Fibroblast of gingiva (primary cell): ENCODE results near the gene PKP1.

Experiments
- DNase-seq: peaks from one replicate; pipeline ENCODE4 v3.0.0-alpha.2; 2011; ENCODE audit warnings: low read depth

The PKP1 gene

DNA sequence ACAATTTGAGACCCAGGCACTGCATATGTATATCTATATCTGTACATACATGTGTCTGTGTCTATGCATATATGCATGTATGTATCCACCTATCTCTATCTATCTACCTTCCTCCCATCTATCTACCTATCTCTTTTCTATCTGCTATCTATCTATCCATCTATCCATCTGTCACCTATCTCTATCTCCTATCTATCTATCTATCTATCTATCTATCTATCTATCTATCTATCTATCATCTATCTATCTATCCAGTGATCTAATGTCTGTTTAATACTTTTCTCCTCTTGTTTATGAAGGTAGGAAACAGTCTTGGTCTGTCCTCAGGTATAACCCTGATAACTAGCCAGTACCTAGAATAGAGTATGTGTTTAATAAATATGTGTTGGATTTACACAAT, 68.3 kb downstream of the PKP1 start:
- no peak for DNase-seq

DNA sequence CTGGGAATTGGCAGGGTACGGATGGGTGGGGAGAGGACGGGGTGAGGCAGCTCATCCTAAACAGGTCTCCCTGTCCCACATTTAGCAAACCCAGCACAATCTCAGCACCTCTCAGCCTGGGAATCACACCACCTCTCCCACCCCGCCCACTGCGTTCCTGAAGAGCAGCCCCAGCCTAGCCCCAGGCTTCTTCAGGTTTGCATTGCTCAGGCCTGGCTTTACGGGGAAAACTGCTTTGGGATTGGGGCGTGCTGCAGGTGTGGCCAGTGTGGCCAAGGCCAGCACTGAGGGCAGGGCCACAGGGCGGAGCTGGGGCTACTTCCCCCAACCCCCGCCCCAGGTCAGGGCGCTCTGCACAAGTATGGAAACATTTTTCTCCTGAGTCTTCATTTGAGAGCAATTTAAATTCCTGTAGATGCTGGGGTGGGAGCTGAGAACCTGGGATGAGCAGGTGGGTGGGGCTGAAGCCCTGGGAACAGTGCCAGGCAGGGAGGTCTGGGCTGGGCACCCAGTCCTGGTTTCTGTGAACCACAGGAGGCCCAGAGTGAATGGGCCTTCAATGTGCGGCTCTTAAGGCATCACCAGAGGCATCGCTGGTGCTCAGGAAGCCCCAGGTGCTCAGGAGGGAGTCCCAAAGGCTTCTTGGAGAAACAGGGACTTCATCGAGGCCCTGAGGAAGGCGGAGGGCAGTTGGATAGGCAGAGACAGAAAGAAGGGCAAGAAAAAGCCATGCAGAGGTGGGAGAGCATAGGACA, 70.1 kb downstream of the PKP1 start:
- DNase-seq: no peak

DNA sequence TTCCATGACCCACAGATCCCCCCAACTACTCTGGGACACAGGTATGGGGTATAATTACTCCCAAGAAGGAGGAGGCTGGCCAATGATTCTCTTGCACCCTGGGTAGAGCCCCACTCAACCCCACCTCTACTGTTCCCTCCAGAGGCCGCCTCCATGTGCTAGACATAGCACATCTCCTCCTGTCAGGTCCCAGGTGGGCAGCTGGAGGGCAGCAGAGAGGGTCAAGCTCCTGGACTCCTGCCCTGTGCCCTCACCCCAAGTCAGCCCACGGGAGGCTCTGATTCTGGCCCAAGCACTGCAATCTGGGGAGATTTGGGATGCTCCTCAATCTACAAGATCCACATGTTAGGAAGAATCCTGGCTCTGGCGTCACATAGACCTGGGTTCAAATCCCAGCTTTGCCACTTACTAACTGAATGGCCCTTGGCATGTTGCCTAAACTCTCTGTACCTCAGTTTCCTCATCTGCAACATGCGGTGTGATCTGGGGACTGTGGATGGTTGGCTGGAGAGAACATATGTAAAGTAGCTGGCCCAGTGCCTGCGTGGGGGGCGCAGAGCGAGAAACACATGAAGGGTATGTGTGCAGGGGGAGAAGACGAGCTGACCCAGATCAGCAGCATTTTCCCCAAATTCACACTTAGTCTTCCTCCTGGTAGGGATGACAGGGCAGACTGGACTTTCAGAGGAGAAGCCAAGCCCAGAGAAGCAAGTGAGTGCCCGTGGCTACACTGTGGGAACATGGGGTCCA, 71.0 kb downstream of the PKP1 start:
- no peak for DNase-seq

DNA sequence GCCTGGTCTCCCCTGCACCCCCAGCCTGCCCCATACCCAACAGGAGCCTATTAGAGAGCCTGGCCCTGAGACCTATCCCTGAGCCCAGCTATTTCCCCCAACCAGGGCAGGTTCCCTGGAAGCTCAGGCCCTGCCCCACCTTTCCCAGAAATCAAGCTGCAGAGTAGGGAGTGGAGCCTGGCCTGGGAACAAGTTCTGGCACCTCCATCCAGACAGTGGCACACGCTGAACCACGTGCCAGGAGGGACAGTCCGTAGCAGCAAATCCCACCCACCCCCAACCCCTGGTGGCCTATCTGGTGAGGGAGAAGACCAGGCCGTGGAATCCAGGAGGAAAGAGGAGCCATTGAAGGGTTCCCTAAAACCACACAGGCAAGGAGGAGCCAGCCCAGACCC, 71.6 kb downstream of the PKP1 start:
- no peak for DNase-seq

DNA sequence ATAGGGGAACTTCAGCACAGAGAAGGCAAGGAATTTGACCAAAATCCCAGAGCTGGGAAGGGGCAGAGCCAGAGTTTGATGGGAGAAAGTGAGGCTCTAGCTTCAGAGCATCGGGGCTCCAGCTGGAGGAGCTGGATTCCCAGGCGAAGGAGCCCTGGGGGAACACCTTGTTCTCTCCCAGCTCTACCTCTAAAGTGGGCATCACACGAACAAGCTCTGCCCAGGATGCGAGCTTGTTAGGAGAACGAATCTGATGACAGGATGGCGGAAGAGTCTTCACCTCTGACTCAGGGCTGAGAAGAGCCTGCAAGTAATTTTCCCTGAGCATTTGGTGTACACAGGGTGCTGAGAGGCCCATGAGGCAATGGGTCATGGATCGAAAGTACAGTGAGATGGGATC, 72.2 kb downstream of the PKP1 start:
- DNase-seq: no peak

DNA sequence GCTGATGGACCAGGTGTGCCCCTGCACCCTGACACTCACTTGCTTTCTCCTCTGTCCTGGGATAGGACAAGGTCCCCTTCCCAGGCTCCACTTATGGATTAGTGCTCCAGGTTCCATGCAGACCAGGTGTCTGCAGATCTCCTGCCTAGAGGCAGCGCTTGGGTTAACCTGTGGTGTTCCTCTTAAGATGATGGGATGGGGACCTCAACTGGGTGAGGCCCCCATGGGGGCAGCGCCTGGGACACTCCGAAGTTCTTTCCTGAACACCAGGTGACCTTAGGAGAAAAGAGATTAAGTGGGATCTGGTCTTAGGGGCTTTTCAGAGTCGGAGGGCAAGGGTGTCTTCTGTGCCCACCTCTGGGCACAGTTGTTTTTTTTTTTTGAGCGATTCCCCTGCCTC, 72.9 kb downstream of the PKP1 start:
- DNase-seq: no peak

DNA sequence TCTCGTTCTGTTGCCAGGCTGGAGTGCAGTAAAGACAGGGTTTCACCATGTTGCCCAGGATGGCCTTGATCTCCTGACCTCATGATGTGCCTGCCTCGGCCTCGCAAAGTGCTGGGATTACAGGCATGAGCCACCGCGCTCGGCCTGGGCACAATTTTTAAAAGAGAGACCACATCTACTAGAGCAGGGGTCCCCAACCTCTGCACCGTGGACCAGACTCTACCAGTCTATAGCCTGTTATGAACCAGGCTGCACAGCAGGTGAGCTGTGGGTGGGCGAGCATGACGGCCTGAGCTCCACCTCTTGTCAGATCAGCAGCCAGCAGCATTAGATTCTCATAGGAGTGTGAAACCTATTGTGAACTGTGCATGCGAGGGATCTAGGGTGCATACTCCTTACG, 73.4 kb downstream of the PKP1 start:
- no peak for DNase-seq

DNA sequence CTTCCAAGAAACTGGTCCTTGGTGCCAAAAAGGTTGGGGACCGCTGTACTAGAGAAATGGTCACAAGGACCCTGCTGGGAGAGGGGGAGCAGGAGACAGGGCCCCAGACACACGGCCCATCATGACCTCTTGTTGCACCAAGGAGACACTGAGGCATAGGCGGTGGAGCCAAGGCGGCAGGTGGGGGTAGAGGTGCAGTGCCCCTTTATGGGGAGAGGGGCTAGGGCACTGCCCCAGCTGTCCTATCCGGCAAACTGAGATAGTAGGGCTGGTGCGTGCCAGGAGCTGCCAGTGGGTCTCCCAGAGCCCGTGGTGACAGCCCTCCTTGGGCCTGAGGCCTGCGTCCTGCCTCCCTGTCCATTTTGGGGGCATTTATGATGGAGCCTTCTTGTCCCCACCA, 73.9 kb downstream of the PKP1 start:
- DNase-seq: no peak

DNA sequence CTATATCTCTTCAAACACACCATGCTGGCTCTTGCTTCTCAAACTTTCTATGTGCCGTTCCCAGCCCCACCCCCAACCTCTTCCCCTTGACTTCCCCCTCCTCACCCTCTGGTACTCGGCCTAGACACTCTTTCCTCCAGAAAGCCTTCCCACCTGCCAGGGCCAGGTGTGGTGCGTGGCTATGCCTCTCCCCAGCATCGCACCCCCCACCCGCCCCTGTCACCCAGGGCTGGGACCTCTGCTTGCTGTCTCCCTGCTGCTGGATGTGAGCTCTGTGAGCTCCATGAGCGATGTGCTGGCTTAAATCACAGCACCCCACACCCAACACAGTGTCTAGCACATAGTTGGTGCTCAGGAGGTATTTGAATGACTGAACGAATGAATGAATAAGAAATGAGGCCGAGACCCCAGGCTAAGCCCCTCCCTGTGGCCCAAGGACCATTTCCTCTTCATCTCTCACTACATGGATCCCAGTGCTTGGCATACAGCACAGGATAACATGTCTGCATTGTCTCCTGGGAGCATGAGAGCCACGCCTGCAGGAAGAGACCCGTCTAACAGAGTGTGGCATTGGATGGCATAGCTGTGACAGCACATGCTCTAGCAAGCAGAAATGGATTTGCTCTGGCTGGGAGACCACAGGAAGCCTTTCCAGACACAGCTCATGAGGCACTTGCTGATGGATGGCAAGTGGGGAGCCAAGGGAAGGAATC, 74.5 kb downstream of the PKP1 start:
- no peak for DNase-seq

DNA sequence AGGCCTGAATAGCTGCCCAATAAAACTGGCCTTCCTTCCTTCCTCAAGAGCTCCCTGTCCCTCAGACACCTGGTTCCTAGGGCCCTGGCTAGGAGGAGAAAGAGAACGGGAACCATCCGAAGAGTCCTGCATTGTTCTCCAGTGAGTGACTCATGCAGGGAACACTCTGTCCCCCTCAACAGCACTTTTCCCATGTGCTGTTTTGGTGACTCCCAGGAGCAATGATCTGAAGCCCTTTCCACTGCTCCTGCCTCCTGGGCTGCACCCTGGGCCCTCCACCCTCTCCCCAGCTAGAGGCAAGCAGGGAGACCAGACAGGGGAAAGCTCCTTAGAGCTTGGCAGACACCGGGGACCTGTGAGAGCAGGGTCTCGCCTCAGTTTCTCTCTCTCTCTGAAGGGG, 75.3 kb downstream of the PKP1 start:
- DNase-seq: no peak

DNA sequence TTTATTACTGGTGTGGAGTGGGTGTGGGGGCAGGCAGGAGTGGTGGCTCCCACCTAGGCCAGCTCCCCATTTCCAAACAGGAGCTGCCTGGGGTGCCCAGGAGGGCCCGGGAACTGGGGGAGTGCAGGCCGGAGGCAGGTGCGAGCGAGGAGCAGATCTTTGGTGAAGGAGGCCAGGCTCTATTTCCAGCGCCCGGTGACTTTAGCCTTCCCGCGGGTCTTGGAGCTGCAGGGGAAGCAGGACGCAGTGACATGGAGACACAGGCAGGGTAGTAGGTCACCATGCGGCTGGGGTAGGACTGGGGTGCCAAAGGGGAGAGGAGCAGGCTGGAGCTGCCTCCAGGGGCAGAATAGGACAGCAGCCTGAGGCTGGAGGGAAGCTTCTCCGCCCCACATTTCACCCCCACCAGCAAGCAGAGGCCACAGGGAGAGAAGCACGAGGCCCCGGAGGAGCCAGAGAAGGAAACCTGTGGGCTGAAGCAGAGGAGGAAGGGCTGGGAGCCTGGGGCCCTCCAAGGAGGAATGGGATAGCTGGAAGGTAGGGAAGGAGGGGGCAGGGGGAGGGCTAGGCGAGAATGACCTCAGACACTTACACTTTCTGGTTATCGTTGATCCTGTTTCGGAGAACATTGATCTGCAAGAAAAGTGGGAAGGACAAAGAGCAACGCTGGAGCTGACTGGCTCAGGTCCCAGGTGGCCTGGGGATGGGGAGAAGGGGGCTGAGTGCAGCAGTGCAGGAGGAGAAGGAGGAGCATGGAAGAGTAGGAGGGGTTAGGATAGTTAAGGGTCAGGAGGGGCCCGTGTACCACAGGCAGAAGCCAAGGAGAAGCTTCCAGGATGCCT, 75.9 kb downstream of the PKP1 start:
- no peak for DNase-seq

DNA sequence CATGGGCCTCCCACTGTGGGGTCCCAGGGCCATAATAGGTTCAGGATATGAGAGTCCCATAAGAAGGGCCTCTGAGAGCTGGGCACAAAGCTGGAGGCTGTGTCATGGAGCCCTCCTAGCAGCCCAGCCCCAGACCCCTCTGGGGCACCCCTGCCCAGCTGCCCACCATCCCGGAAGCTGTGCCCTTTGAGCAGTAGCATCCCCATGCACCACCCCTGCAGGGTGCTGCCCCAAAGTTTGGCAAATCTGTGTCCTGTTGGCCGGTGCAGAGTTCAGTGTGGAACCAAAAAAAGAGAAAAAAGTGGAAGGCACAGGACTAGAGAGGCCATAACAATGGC, 76.5 kb downstream of the PKP1 start:
- no peak for DNase-seq

DNA sequence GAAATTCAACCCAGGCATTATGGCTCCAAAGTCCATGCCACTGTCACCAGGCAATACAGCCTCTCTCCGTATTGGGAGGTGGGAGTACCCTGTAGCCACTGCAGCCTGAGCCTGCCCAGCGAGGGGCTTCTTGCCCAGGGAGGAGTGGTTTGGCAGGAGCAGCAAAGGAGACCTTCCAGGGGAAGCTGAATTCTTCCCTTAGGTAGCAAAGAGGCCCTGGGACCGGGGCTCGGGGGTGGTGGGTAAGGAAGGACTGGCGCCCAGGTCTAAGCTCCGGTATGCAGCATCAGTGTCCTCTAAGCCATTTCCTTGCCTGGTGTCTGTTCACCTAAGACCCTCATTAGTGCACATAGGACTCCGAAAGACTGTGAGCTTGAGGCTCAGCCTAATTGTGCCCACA, 77.2 kb downstream of the PKP1 start:
- no peak for DNase-seq

DNA sequence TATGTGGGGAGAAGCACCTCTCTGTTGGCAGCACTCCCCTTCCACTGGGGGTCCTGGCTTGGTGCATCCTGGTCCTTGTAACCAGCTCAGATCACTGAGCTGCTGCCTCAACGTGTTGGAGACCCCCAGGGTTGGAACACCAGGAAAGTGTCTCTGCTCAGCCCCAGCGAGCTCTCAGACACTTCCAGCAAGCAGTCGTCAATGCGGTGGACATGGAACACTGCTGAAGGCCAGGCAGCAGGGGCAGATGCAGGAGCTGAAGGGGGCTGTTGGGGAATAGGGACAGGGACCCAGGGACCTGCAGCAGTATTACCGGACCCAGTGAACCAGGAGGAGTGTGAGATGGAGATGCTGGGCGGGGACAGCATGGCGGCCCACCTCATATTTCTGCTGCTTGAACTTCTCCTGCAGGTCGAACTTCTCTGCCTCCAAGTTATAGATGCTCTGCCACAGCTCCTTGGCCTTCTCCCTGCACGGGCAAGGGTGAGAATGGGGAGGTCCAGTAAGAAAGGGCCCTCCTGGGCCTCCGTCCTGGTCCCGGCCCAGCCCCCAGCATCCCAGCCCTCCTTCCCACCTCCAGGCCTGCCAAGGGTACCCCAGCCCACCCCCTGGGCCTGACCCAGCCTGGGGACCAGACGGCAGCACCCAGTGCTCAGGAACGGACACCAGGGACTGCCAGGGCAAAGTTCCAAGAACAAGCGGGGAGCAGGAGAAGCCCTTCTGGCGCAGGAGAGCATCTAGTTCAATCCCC, 77.8 kb downstream of the PKP1 start:
- no peak for DNase-seq

DNA sequence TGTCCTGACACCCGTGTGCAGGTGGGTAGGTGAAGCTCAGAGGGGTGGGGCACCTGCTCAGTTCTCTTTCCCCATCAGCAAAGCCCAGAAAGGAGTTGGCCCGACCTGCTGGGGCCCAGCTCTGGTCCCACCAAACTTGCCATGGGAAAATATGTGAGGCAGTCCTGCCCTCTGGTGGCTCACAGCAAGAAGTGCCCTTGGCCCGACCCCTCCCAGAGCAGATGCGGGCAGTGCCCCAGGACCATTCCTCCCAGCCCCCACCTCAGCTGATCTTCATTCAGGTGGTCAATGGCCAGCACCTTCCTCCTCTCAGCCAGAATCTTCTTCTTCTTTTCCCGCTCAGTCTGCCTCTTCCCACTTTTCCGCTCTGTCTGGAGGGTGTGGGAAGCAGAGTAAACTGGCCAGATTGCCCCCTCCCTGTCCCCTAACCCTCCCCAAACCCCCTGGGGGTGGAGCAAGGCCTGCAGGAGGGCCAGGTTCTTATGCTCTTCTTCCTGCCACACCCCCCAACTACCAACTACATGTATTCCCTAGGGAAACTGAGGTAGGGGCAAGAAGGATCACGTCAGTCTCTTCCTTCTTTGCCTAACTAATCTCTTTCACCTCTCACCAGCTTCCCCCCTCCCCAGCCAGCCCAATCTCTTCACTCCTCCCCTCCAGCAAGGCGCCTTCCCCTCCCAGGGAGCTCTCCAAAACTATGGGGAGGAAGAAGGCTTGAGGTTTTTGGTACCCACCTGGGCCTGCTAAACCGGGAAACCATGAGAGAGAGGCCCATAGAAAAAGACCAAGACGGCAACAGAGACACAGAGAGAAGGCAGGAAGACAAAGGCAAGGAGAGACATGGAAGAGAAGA, 78.6 kb downstream of the PKP1 start:
- DNase-seq: peak; percentile 12

DNA sequence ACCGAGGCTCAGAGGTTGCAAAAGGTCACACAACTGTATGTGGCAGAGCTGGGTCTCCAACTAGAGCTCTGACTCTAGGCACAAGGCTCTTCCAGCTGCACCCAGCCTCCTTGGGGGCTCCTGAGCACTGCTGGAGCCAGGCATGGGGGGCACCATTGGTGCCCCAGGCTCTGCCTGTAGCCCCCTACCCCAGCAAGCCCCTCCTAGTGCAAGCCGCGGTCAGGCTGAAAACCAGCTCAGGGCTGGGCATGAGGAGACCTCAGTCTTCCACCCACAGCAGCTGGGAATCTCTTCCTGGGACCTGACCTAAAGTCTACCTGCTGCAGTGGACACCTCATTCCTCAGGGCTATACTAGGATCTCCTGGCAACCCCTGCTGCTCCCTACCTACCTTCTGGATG, 79.6 kb downstream of the PKP1 start:
- no peak for DNase-seq

DNA sequence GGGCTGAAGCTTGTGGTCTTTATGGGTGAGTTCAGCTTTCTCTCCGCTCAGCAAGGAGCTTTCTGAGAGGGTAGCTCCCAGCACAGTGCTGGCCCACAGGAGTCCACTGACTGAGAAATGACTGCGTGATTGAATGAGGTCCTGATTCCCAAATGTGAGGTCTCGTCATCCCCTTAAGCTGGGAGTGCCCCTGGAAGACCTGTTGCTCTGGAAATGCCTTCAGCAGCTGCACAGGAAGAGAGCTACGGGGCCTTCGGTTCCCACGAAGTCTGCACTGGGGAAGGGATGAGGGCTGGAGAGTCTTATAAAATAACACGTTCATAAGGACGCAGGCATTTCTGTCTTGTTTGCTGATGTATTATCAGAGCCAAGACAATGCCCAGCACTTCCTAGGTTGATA, 80.2 kb downstream of the PKP1 start:
- no peak for DNase-seq

DNA sequence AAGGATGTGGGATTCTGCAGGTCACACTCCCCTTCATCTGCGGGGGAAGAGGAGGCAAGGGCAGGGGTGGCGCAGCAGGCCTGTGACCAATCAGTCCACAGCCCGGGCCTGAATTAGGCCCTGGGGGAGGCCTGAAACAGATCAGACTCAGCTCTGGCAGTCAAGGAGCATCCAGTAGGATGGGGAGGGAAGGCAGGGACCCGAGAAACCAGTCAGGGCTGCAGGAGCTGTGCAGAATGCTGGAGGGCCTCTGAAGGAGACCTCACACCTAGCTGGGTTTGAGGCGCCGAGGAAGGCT, 81.5 kb downstream of the PKP1 start:
- no peak for DNase-seq

DNA sequence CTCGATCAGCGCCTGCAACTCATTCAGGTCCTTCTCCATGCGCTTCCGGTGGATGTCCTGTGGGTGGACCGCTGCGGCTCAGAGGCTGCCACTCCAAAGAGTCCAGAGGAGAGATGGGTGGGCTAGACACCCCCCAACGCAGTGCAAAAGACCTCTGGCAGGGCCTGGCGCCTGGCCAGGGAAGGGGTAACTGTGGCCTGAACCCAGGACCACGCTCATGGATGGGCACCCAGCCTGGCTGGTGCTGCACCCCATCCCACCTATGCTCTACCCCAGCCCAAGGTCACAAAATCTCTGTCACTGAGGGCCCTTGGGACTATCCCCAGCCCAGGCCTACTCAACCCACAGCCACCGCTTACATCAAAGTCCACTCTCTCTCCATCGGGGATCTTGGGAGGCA, 81.9 kb downstream of the PKP1 start:
- no peak for DNase-seq

DNA sequence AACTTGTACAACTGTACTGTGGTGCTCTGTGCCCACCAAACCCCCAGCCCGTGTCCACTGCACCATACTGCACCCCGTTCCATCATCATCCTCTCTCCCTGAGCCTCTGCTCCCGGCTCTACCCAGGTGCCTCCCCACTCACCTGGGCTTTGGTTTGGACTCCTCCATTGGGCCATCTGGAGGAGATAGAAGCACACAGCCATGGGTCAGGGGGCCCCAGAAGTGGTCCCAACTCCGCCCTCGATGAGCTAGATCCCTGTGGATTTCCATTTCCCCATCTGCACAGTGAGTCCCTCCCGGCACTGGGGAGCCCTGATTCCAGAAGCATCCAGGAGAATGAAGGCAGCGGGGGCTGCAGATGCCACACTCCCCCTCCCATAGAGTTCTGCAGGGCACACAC, 83.4 kb downstream of the PKP1 start:
- DNase-seq: no peak

DNA sequence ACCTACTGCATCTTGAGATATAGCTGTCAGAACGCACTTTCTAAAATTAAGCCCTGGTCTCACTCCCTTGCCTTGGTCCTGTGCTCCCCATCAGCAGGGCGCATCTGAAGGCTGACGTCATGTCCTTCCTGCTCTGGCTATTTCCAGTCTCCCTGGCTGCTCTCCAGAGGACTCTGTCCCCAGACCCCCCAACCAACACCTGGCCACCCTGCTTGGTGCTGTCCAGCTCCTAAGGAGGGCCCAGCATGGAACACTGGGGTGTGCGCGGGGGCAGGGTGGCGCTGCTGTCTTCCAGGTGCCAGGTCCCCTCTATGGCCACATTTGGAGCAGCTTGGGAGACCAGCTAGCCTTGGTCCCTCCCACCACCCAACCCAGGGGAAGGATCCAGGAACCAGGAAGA, 85.9 kb downstream of the PKP1 start:
- no peak for DNase-seq
